ENCODE results near the gene ANAPC1.

The ANAPC1 gene

DNA sequence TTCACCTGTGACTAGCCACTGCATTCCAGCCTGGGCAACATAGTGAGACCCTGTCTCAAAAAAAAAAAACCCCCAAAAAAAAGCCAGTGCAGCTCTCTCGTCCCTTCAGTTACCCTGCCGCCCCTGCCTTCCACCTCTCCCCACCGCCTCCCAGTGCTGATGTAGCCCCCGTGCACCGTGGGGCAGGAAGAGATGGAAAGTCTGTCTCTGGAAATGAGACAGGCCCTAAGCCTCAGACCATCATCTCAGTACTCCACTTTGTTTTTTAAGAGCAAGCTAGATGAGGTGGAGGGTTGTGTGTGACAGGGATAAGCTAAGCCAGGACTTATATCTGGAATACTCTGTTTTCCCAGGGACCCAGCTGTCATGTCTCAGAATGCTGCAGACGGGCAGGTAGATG, 46.4 kb upstream of the ANAPC1 start:
- no peaks in the 10 kb centered on the region for H3K36me3 ChIP-seq (ENCODE audit: low read length)
- H3K4me2 ChIP-seq (ENCODE audit: low read depth, low read length, poor library complexity, severe bottlenecking), result no peak overlapping the region
- no peak overlapping the region for H2AFZ ChIP-seq (ENCODE audit: low read depth, low read length, severe bottlenecking)
- no peaks in the 10 kb centered on the region for H3K9me2 ChIP-seq (replicated peaks; ENCODE audit: insufficient read depth, low read length)
- no peak overlapping the region for H3K4me3 ChIP-seq (ENCODE audit: insufficient read depth, low read length, poor library complexity, severe bottlenecking)
- H3F3A ChIP-seq (ENCODE audit: insufficient read depth), result no peaks in the 10 kb centered on the region
- no peaks in the 10 kb centered on the region for H3K27me3 ChIP-seq (ENCODE audit: low read length)
- no peaks in the 10 kb centered on the region for H4K20me1 ChIP-seq (ENCODE audit: low read depth, low read length)
- H3K9ac ChIP-seq (ENCODE audit: low read length), result no peak overlapping the region
- TF ChIP-seq, protein P1, sequence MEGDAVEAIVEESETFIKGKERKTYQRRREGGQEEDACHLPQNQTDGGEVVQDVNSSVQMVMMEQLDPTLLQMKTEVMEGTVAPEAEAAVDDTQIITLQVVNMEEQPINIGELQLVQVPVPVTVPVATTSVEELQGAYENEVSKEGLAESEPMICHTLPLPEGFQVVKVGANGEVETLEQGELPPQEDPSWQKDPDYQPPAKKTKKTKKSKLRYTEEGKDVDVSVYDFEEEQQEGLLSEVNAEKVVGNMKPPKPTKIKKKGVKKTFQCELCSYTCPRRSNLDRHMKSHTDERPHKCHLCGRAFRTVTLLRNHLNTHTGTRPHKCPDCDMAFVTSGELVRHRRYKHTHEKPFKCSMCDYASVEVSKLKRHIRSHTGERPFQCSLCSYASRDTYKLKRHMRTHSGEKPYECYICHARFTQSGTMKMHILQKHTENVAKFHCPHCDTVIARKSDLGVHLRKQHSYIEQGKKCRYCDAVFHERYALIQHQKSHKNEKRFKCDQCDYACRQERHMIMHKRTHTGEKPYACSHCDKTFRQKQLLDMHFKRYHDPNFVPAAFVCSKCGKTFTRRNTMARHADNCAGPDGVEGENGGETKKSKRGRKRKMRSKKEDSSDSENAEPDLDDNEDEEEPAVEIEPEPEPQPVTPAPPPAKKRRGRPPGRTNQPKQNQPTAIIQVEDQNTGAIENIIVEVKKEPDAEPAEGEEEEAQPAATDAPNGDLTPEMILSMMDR (IDR thresholded peaks at IDR 0.05; ENCODE audit: insufficient read depth, low read length, poor library complexity, severe bottlenecking), result no peak
- TF ChIP-seq EZH2phosphoT487 (conservative IDR thresholded peaks at IDR 0.05; ENCODE audit: low read length), result no peak
- H3K27ac ChIP-seq (ENCODE audit: low read depth, low read length), result no peak overlapping the region
- no peaks in the 10 kb centered on the region for H3K79me2 ChIP-seq (ENCODE audit: insufficient read depth, low read length)
- no peaks in the 10 kb centered on the region for H3K9me3 ChIP-seq (ENCODE audit: insufficient read depth, low read length)

DNA sequence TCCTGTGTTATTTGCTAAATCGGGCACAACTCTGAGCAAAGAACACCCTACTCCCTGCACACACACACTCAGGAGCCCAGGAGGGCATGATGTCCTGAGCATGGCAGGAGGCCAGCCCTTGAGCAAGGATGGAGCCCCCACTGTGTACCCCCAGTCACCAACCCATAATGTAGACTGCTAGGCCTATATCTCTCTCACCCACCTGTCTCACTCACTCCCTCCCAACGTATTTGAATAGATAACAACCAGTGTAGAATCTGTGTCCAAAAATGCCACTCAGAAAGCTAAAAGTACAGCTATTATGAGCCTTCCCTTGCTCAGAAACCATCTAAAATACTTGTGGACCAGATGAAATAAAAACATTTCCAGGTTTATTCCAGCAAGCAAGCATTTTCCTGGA, 43.7 kb upstream of the ANAPC1 start:
- H3K4me2 ChIP-seq (ENCODE audit: low read depth, low read length, poor library complexity, severe bottlenecking), result no peak overlapping the region
- no peaks in the 10 kb centered on the region for H3K27me3 ChIP-seq (ENCODE audit: low read length)
- no peak overlapping the region for H3K4me3 ChIP-seq (ENCODE audit: insufficient read depth, low read length, poor library complexity, severe bottlenecking)
- H3F3A ChIP-seq (ENCODE audit: insufficient read depth), result no peaks in the 10 kb centered on the region
- H4K20me1 ChIP-seq (ENCODE audit: low read depth, low read length), result no peaks in the 10 kb centered on the region
- no peak overlapping the region for H2AFZ ChIP-seq (ENCODE audit: low read depth, low read length, severe bottlenecking)
- no peak overlapping the region for H3K9ac ChIP-seq (ENCODE audit: low read length)
- no peak overlapping the region for H3K27ac ChIP-seq (ENCODE audit: low read depth, low read length)
- no peaks in the 10 kb centered on the region for H3K9me2 ChIP-seq (replicated peaks; ENCODE audit: insufficient read depth, low read length)
- H3K36me3 ChIP-seq (ENCODE audit: low read length), result no peaks in the 10 kb centered on the region
- H3K79me2 ChIP-seq (ENCODE audit: insufficient read depth, low read length), result no peaks in the 10 kb centered on the region
- TF ChIP-seq, protein P1 (IDR thresholded peaks at IDR 0.05; ENCODE audit: insufficient read depth, low read length, poor library complexity, severe bottlenecking), result no peak
- TF ChIP-seq EZH2phosphoT487 (conservative IDR thresholded peaks at IDR 0.05; ENCODE audit: low read length), result no peak
- H3K9me3 ChIP-seq (ENCODE audit: insufficient read depth, low read length), result no peaks in the 10 kb centered on the region

DNA sequence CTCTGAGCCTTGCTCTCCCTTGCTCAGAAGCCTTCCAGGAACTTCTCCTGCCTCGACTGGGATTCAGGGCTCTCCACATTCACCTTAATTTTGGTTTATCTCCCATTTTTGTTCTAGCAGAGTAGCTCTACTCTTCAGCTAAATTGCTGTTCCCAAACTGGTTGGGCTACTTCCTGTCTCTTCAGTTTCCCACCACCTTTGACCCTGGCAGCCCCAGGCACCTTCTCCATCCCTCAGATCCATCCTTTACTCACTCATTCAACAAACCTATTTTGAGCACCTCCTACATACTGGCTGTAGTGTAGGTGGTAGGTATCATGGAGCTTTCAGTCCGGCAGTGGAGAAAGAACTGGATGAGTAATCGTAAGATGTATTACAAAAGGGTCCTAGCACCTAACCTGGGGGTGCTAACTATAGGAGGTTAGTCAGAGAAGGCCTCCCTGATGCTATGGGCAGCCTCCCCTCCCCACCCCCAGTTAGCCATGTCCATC, 40.7 kb upstream of the ANAPC1 start:
- Histone ChIP-seq H3K4me3 (ENCODE audit: insufficient read depth, low read length, poor library complexity, severe bottlenecking) (no peak overlapping the region), H3F3A (ENCODE audit: insufficient read depth) (no peaks in the 10 kb centered on the region), H3K9me3 (ENCODE audit: insufficient read depth, low read length) (no peaks in the 10 kb centered on the region), H4K20me1 (ENCODE audit: low read depth, low read length) (no peaks in the 10 kb centered on the region), H3K27me3 (ENCODE audit: low read length) (no peaks in the 10 kb centered on the region), H2AFZ (ENCODE audit: low read depth, low read length, severe bottlenecking) (no peak overlapping the region), H3K4me2 (ENCODE audit: low read depth, low read length, poor library complexity, severe bottlenecking) (no peak overlapping the region), H3K36me3 (ENCODE audit: low read length) (no peaks in the 10 kb centered on the region), H3K9ac (ENCODE audit: low read length) (no peak overlapping the region), H3K79me2 (ENCODE audit: insufficient read depth, low read length) (no peaks in the 10 kb centered on the region), H3K27ac (ENCODE audit: low read depth, low read length) (no peak overlapping the region), H3K9me2 (replicated peaks; ENCODE audit: insufficient read depth, low read length) (no peaks in the 10 kb centered on the region)
- TF ChIP-seq EZH2phosphoT487 (conservative IDR thresholded peaks at IDR 0.05; ENCODE audit: low read length), result no peak
- TF ChIP-seq, protein P1 (IDR thresholded peaks at IDR 0.05; ENCODE audit: insufficient read depth, low read length, poor library complexity, severe bottlenecking), result no peak
